HG02884 (cell line): ENCODE measurements around the gene SP3.

Experiments
- ATAC-seq: cut with Tn5 transposase; IDR thresholded peaks from one replicate; pipeline ENCODE4 v1.9.1; 2021; ENCODE audit warnings: mild to moderate bottlenecking, moderate library complexity; ENCODE audit not compliant: unreplicated experiment

Gene SP3

DNA sequence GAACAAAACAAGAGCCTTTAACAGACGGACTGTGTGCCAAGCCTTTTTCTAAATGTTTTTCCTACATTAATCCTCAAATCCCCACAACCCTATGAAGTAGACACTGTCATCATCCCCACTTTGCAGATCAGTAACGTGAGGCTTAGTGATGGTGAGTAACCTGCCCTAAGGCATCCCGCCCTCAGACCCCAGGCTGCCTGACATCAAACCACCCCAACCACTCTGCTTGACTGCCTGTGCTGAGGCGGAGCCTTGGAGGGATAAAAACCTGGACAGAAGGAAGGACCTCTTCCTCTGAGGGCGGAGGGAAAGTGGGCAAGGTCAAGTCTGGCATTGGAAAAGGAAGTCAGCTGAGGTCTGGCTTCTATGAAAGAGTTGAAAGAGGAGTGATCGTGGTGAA lies 104.6 kb downstream of the SP3 start:
- ATAC-seq, result no peak

DNA sequence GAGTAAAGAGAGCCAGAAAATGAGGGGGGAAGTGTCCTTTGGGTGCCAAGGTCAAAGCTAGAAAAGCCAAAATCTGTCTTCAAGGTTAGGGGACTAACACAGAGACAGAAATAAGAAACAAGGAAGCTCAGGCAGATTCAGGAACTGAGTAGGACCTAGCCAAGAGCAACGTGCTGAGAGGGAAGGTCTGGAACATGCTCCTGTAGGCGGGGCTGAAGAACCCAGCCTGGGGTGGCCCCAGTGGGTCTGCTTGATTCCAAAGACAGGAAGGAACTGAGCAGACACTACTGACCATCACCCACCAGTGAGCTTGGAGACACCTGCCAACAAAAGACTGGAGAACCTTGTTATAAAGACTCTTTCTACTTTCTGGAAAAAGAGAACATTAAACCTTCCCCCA lies 105.1 kb downstream of the SP3 start:
- no peak for ATAC-seq

DNA sequence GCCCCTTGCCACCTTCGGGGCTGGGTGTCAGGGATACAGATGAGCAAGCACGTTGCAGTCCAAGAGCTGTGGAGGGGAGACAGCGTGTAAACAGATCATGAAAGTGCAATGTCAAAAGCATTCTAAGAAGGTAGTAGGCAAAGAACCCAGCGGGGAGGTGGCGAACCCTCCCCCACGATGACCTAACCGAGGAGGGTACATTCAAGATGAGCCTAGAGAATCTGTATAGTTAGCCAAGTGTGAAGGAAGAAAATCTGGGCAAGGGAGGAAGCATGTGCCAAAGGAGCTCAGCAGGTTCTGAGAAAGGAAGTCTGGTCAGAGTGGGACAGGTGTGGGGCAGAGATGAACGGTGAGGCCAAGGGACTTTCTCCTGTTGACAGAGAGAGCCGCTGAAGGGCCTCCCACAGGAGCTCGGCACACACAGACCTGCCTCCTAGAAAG lies 106.9 kb downstream of the SP3 start:
- no peak for ATAC-seq
